GM23338 (cell line): ENCODE measurements around the gene FARP1. TPM values are rescaled to one million over a fixed set of nuclear protein-coding genes. Genes with fewer than 3 reads are reported as not detected.

Experiments
- ATAC-seq: fragments of 200-7000 bp; cut with Tn5 transposase; 3 replicates; pipeline ENCODE4 v1.9.1; 2020
- DNase-seq: peaks from one replicate; pipeline ENCODE4 v3.0.0-alpha.2; 2015; ENCODE audit warnings: low spot score
- H2AFZ ChIP-seq: fragments of 200-600 bp; sonication (generic); 2 replicates; pipeline ENCODE4 v1.8.0; 2016; ENCODE audit warnings: antibody characterized with exemption, mild to moderate bottlenecking, moderate library complexity
- H3F3A ChIP-seq: fragments of 200-600 bp; sonication (generic); replicated peaks from 2 replicates; pipeline ENCODE4 v1.8.0; 2017; ENCODE audit warnings: antibody characterized with exemption, mixed run types, low read depth
- H3K27ac ChIP-seq: fragments of 200-600 bp; sonication (generic); 2 replicates; pipeline ENCODE4 v1.6.1; 2016; ENCODE audit warnings: low read depth
- H3K27me3 ChIP-seq: fragments of 200-600 bp; sonication (generic); 2 replicates; pipeline ENCODE4 v1.8.0; 2016; ENCODE audit warnings: mild to moderate bottlenecking, mixed run types, moderate library complexity; ENCODE audit not compliant: insufficient read depth
- H3K36me3 ChIP-seq: fragments of 200-600 bp; sonication (generic); 2 replicates; pipeline ENCODE4 v1.8.0; 2016; ENCODE audit warnings: mild to moderate bottlenecking; ENCODE audit not compliant: insufficient read depth
- H3K4me1 ChIP-seq: fragments of 200-600 bp; sonication (generic); 2 replicates; pipeline ENCODE4 v1.8.0; 2016; ENCODE audit warnings: mild to moderate bottlenecking, moderate library complexity; ENCODE audit not compliant: insufficient read depth
- H3K4me2 ChIP-seq: fragments of 200-600 bp; sonication (generic); 2 replicates; pipeline ENCODE4 v1.7.1; 2017; ENCODE audit warnings: mixed run types
- H3K4me3 ChIP-seq: fragments of 200-600 bp; sonication (generic); 2 replicates; pipeline ENCODE4 v1.6.1; 2016; ENCODE audit warnings: mixed run types
- H3K79me2 ChIP-seq: fragments of 200-600 bp; sonication (generic); replicated peaks from 2 replicates; pipeline ENCODE4 v1.8.0; 2017; ENCODE audit warnings: mild to moderate bottlenecking; ENCODE audit not compliant: insufficient read depth
- H3K9me2 ChIP-seq: fragments of 200-600 bp; sonication (generic); 2 replicates; pipeline ENCODE4 v1.8.0; 2017; ENCODE audit not compliant: insufficient read depth
- H4K20me1 ChIP-seq: fragments of 200-600 bp; sonication (generic); replicated peaks from 2 replicates; pipeline ENCODE4 v1.8.0; 2017; ENCODE audit warnings: mild to moderate bottlenecking; ENCODE audit not compliant: insufficient read depth
- H3K27ac Mint-ChIP-seq: 2 replicates; pipeline ENCODE4 v1.8.0; 2020; ENCODE audit warnings: inconsistent platforms, mild to moderate bottlenecking, moderate library complexity, mixed read lengths
- H3K27me3 Mint-ChIP-seq: 3 replicates; pipeline ENCODE4 v1.8.0; 2022; ENCODE audit warnings: low read depth, mild to moderate bottlenecking, moderate library complexity, mixed read lengths, inconsistent platforms; ENCODE audit not compliant: insufficient read depth, poor library complexity
- H3K36me3 Mint-ChIP-seq: 3 replicates; pipeline ENCODE4 v1.8.0; 2021; ENCODE audit warnings: low read depth, mild to moderate bottlenecking, inconsistent platforms, moderate library complexity, mixed read lengths
- H3K4me1 Mint-ChIP-seq: 3 replicates; pipeline ENCODE4 v1.8.0; 2020; ENCODE audit warnings: mild to moderate bottlenecking, inconsistent platforms, mixed read lengths
- H3K4me3 Mint-ChIP-seq: 3 replicates; pipeline ENCODE4 v1.8.0; 2021; ENCODE audit warnings: moderate library complexity, mild to moderate bottlenecking, inconsistent platforms, mixed read lengths
- H3K9me3 Mint-ChIP-seq: 3 replicates; pipeline ENCODE4 v1.8.0; 2020; ENCODE audit warnings: moderate library complexity, mild to moderate bottlenecking, inconsistent platforms, mixed read lengths
- CREB1 ChIP-seq: fragments of 250-450 bp; sonication (Bioruptor Pico); IDR thresholded peaks from 2 replicates; pipeline ENCODE4 v1.5.0; 2020; ENCODE audit warnings: low read depth, mild to moderate bottlenecking, moderate library complexity
- EZH2 ChIP-seq: fragments of 200-600 bp; sonication (generic); IDR thresholded peaks from one replicate; pipeline ENCODE4 v1.8.0; 2017; ENCODE audit warnings: antibody characterized with exemption, mild to moderate bottlenecking, low read depth; ENCODE audit not compliant: unreplicated experiment
- EZH2phosphoT487 ChIP-seq: fragments of 200-600 bp; sonication (generic); IDR thresholded peaks from one replicate; pipeline ENCODE4 v1.8.1; 2018; ENCODE audit warnings: antibody characterized with exemption; ENCODE audit not compliant: unreplicated experiment
- NANOG ChIP-seq: IDR thresholded peaks from 2 replicates; pipeline ENCODE4 v1.6.1; 2016; ENCODE audit warnings: antibody characterized with exemption, borderline replicate concordance
- POLR2AphosphoS5 ChIP-seq: IDR thresholded peaks from 2 replicates; pipeline ENCODE4 v1.6.1; 2016; ENCODE audit warnings: antibody characterized with exemption, low read depth
- STAT1 ChIP-seq: IDR thresholded peaks from one replicate; pipeline ENCODE4 v1.6.1; 2016; ENCODE audit warnings: antibody characterized with exemption; ENCODE audit not compliant: unreplicated experiment
- ZNF114 ChIP-seq: fragments of 250-450 bp; sonication (Bioruptor Pico); IDR thresholded peaks from 2 replicates; pipeline ENCODE4 v1.5.0; 2020; ENCODE audit warnings: mild to moderate bottlenecking, moderate library complexity
- polyA plus RNA-seq: library from polyadenylated mRNA; unstranded; fragments of >200 nt; fragmentation: Nextera tagmentation; extraction: Ambion mirVana; gene quantifications from 2 replicates; pipeline ENCODE4 v1.2.1, GENCODE V29; 2016
- total RNA-seq: library from RNA; depleted of rRNA; stranded (reverse); fragments of >200 nt; shearing (Covaris generic); gene quantifications from 2 replicates; pipeline ENCODE4 v1.2.3, GENCODE V29; 2014
- TF ChIP-seq, protein P1 (sequence below): fragments of 250-450 bp; sonication (Bioruptor Pico); IDR thresholded peaks from 2 replicates; pipeline ENCODE4 v1.5.0; 2020; ENCODE audit warnings: mild to moderate bottlenecking, moderate library complexity
- TF ChIP-seq, protein P2 (sequence below): IDR thresholded peaks from one replicate; pipeline ENCODE4 v1.6.1; 2018; ENCODE audit warnings: antibody characterized with exemption; ENCODE audit not compliant: unreplicated experiment
- TF ChIP-seq, protein P3 (sequence below): IDR thresholded peaks from 2 replicates; pipeline ENCODE4 v1.6.1; 2016; ENCODE audit warnings: antibody characterized with exemption

FARP1 gene
- total and polyA plus RNA-seq, 2 experiments from 2014 or later: 53.6 to 82.5 TPM

- Mint-ChIP-seq H3K27me3 (peaks cover 8% of the 10 kb centered on the region), H3K36me3 (peaks cover 10% of the 10 kb centered on the region), H3K9me3 (no peaks in the 10 kb centered on the region; the same call in 2 of the 3 replicates), H3K4me1 (peaks cover 30% of the 10 kb centered on the region), H3K27ac (no peak overlapping the region), H3K4me3 (no peak overlapping the region)
- Histone ChIP-seq H3K4me1 (peaks cover 11% of the 10 kb centered on the region; the same call in 1 of the 2 replicates), H3K27me3 (no peaks in the 10 kb centered on the region), H3K4me2 (no peak overlapping the region), H3K36me3 (no peaks in the 10 kb centered on the region), H3K79me2 (peaks cover 82% of the 10 kb centered on the region), H3K9me2 (no peaks in the 10 kb centered on the region), H2AFZ (no peak overlapping the region), H3K27ac (no peak overlapping the region), H3K4me3 (no peak overlapping the region), H3F3A (no peaks in the 10 kb centered on the region), H4K20me1 (peaks cover 6% of the 10 kb centered on the region)
- ATAC-seq (no peak), DNase-seq (no peak)
- TF ChIP-seq, protein P1, sequence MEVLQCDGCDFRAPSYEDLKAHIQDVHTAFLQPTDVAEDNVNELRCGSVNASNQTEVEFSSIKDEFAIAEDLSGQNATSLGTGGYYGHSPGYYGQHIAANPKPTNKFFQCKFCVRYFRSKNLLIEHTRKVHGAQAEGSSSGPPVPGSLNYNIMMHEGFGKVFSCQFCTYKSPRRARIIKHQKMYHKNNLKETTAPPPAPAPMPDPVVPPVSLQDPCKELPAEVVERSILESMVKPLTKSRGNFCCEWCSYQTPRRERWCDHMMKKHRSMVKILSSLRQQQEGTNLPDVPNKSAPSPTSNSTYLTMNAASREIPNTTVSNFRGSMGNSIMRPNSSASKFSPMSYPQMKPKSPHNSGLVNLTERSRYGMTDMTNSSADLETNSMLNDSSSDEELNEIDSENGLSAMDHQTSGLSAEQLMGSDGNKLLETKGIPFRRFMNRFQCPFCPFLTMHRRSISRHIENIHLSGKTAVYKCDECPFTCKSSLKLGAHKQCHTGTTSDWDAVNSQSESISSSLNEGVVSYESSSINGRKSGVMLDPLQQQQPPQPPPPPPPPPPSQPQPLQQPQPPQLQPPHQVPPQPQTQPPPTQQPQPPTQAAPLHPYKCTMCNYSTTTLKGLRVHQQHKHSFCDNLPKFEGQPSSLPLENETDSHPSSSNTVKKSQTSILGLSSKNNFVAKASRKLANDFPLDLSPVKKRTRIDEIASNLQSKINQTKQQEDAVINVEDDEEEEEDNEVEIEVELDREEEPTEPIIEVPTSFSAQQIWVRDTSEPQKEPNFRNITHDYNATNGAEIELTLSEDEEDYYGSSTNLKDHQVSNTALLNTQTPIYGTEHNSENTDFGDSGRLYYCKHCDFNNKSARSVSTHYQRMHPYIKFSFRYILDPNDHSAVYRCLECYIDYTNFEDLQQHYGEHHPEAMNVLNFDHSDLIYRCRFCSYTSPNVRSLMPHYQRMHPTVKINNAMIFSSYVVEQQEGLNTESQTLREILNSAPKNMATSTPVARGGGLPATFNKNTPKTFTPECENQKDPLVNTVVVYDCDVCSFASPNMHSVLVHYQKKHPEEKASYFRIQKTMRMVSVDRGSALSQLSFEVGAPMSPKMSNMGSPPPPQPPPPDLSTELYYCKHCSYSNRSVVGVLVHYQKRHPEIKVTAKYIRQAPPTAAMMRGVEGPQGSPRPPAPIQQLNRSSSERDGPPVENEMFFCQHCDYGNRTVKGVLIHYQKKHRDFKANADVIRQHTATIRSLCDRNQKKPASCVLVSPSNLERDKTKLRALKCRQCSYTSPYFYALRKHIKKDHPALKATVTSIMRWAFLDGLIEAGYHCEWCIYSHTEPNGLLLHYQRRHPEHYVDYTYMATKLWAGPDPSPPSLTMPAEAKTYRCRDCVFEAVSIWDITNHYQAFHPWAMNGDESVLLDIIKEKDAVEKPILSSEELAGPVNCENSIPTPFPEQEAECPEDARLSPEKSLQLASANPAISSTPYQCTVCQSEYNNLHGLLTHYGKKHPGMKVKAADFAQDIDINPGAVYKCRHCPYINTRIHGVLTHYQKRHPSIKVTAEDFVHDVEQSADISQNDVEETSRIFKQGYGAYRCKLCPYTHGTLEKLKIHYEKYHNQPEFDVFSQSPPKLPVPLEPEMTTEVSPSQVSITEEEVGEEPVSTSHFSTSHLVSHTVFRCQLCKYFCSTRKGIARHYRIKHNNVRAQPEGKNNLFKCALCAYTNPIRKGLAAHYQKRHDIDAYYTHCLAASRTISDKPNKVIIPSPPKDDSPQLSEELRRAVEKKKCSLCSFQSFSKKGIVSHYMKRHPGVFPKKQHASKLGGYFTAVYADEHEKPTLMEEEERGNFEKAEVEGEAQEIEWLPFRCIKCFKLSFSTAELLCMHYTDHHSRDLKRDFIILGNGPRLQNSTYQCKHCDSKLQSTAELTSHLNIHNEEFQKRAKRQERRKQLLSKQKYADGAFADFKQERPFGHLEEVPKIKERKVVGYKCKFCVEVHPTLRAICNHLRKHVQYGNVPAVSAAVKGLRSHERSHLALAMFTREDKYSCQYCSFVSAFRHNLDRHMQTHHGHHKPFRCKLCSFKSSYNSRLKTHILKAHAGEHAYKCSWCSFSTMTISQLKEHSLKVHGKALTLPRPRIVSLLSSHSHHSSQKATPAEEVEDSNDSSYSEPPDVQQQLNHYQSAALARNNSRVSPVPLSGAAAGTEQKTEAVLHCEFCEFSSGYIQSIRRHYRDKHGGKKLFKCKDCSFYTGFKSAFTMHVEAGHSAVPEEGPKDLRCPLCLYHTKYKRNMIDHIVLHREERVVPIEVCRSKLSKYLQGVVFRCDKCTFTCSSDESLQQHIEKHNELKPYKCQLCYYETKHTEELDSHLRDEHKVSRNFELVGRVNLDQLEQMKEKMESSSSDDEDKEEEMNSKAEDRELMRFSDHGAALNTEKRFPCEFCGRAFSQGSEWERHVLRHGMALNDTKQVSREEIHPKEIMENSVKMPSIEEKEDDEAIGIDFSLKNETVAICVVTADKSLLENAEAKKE: no peak
- no peak for TF ChIP-seq CREB1 (CRISPR knock-in tag)
Measured at GRCh38 chr13:98219685-98220084, 76.8 kb downstream of the FARP1 start.

DNA sequence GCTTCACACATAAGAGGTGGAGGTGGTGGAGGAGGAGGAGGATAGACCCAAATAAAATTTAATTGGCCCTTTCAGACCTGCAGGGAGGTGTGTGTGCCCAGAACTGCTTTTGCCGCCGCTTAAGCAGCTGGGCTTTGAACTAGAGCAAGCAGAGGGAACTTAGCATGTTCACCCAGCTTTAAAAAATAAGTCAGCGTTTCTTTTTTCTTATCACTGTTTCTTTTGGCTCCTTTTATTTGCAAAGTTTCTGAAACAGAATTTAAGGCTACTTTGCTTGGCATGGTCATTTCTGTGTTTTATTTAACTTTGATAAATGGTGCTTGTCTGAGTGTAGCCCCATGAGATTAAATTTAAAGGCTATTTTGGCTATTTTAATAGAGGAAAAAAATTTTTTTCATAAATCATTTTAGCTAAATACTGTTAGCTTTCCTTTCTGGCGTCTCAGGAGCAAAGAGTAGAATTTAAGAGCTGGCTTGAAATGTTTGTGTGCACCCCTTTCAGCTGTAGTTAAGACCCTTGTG lies 77.4 kb downstream of the FARP1 start:
- Histone ChIP-seq H3K9me2 (no peaks in the 10 kb centered on the region), H2AFZ (no peak overlapping the region), H3F3A (no peaks in the 10 kb centered on the region), H3K27ac (no peak overlapping the region), H3K27me3 (no peaks in the 10 kb centered on the region), H4K20me1 (peaks cover 6% of the 10 kb centered on the region), H3K4me3 (no peak overlapping the region), H3K79me2 (peaks cover 79% of the 10 kb centered on the region), H3K36me3 (no peaks in the 10 kb centered on the region), H3K4me2 (no peak overlapping the region), H3K4me1 (peaks cover 11% of the 10 kb centered on the region; the same call in 1 of the 2 replicates)
- no peak overlapping the region; the same call in 1 of the 2 replicates for H3K27ac Mint-ChIP-seq
- ATAC-seq (no peak), DNase-seq (no peak)
- H3K4me3 Mint-ChIP-seq: no peak overlapping the region
- no peaks in the 10 kb centered on the region; the same call in 2 of the 3 replicates for H3K9me3 Mint-ChIP-seq
- H3K36me3 Mint-ChIP-seq: peaks cover 12% of the 10 kb centered on the region
- H3K27me3 Mint-ChIP-seq: peaks cover 8% of the 10 kb centered on the region
- H3K4me1 Mint-ChIP-seq: peaks cover 30% of the 10 kb centered on the region
- TF ChIP-seq, protein P2, sequence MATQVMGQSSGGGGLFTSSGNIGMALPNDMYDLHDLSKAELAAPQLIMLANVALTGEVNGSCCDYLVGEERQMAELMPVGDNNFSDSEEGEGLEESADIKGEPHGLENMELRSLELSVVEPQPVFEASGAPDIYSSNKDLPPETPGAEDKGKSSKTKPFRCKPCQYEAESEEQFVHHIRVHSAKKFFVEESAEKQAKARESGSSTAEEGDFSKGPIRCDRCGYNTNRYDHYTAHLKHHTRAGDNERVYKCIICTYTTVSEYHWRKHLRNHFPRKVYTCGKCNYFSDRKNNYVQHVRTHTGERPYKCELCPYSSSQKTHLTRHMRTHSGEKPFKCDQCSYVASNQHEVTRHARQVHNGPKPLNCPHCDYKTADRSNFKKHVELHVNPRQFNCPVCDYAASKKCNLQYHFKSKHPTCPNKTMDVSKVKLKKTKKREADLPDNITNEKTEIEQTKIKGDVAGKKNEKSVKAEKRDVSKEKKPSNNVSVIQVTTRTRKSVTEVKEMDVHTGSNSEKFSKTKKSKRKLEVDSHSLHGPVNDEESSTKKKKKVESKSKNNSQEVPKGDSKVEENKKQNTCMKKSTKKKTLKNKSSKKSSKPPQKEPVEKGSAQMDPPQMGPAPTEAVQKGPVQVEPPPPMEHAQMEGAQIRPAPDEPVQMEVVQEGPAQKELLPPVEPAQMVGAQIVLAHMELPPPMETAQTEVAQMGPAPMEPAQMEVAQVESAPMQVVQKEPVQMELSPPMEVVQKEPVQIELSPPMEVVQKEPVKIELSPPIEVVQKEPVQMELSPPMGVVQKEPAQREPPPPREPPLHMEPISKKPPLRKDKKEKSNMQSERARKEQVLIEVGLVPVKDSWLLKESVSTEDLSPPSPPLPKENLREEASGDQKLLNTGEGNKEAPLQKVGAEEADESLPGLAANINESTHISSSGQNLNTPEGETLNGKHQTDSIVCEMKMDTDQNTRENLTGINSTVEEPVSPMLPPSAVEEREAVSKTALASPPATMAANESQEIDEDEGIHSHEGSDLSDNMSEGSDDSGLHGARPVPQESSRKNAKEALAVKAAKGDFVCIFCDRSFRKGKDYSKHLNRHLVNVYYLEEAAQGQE: no peak
- TF ChIP-seq STAT1 (no peak), EZH2phosphoT487 (no peak), NANOG (no peak), POLR2AphosphoS5 (no peak), EZH2 (no peak), CREB1 (CRISPR knock-in tag) (no peak), ZNF114 (CRISPR knock-in tag) (no peak)
- TF ChIP-seq, protein P3, sequence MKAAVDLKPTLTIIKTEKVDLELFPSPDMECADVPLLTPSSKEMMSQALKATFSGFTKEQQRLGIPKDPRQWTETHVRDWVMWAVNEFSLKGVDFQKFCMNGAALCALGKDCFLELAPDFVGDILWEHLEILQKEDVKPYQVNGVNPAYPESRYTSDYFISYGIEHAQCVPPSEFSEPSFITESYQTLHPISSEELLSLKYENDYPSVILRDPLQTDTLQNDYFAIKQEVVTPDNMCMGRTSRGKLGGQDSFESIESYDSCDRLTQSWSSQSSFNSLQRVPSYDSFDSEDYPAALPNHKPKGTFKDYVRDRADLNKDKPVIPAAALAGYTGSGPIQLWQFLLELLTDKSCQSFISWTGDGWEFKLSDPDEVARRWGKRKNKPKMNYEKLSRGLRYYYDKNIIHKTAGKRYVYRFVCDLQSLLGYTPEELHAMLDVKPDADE: no peak
